ENCODE measurements around the gene ABHD17B.

ABHD17B gene

DNA sequence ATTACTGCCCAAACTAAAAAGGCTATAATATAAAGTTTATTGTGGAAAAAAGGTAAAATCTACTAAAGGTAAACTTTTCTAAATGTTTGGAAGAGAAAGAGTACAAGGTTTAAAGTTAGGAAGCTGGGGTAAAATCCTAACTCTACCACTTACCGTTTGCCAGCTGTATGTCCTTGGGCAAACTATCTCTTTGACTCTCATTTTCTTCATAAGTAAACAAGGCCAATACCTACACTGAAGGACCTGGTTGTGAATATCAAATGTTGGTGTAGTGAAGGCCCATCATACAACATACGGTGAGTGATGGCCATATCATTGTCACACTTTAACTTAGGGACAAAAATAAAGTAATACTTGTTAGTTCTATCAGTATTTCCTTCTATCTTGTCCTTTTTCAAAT is 34.9 kb downstream of the ABHD17B start:
- no peak for DNase-seq

DNA sequence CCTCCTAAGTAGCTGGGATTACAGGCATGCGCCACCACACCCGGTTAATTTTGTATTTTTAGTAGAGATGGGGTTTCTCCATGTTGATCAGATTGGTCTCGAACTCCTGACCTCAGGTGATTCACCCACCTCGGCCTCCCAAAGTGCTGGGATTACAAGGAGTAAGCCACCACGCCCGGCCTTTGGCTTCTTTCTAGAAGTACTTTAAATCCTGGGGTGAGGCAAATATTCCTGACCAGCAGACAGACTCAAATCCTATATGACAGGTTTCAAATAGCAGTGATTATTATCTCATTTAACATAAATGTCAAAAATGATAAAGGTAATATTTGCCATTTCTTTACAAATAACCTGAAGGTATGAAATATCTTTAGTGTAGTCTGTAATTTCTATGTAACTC is 35.6 kb downstream of the ABHD17B start:
- no peak for DNase-seq

DNA sequence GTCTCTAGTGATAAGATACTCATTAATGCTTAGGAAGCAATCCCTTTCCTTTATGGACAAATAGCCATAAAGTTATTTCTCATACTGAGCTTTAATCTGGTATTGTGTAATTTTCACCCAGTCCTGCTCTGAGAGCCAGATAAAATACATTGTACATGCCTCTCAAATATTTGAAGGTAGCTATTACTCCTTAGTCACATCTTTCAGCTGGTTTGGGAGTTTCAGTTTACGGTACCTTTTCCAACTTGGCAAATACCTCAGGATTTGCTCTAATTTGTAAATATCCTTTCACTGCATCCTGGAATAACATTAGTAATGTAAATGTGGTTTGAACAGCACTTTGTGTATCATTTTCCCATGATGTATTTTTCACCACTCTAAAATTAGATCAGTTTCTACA is 47.4 kb downstream of the ABHD17B start:
- no peak for DNase-seq

DNA sequence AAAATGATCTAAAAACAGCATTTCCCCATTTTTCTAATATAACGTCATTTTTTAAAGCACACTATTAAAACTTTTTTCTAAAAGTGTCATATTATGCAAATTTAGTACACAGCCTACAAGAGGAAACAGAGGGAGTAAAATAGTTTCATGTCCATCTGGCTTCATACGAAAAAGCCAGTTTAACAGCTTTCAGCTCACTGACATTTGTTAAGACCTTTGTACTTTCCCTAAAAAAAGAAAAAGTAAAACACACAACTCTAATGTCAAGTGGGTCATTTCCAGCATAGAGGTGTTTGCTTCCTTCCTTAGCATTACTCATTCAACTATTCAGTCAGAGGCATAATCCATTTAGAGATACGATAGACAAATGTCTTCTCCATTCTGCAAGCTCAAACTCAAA is 49.4 kb downstream of the ABHD17B start:
- DNase-seq: no peak

DNA sequence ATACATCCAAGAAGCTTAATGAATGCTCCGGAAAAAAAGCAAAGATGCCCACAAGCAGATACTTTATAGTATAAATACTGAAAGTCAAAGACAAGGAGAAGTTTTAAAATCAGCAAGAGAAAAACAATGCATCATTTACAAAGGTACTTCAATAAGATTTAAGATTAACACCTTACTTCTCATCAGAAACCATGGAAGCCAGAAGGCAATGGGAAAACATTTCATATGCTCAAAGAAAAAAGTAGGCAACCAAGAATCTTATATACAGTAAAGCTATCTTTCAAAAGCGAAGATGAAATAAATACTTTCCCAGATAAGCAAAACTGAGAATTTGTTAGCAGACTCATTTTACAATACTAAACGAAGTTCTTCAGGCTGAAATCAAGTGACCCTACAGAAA is 51.1 kb downstream of the ABHD17B start:
- no peak for DNase-seq

DNA sequence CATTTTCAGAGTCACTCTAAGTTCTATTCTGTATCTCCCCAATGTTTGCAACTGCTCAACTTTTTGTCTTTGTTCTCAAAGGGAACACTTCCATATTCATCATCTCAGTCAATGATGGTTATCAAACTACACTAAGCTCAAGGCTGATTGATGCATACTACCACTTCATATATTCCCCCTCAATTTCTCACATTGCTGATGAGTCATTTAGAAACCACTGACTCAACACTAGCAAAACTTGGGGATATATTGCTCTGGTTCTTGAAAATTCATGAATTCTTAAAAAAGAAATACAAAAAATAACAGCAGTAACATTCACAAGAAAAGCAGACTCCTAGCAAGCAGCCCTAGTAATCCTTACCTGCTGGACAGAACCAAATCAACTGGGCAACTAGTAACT is 52.2 kb downstream of the ABHD17B start:
- DNase-seq: no peak

DNA sequence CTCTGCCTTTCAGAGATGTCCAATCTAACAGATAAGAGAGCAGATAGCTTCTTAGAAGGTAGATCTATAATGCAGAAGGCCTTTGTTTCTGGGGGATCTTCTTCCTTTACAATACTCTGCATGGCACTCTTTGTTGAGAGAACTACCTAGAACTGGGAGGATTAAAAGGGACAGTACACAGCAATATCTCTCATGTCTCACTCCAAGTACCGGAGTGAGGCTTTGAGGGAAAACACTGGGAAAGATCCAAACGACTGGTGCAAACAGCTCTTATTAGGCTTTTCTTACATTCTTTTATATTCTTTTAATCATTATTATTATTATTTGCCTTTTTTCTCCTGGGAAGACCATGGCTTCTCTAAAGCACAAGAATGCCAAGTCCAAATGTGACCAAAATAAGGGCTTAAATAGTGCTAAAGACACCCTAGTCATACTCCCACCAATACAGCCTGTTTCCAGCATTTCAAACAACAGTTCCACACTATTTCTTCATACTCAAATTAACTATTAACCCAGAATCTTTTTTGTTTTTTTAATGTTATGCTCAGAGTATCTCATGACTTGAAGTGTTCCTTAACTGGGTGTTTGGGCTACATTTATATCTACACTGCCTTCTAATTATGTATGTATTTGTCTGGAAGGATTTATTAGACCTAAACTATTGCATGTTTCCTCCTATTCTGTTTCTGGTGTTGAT is 52.7 kb downstream of the ABHD17B start:
- no peak for DNase-seq

DNA sequence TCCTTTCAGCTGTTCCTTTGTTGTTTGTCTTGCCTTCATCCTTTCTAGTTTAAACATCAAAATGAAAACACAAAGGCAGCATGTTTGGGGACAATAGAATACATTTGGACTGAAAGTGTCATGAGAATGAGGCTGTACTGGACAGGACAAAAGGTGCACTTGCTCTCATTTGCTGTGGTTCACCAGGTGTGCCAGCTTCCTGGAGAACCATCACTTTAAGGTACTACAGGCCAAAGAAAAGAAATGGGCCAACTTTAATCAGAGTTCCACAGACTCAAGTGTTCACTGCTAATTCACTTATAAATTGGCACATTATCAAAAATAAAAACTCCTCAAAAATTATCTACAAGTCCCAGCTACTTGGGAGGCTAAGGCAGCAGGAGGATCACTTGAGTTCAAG is 53.8 kb downstream of the ABHD17B start:
- DNase-seq: no peak

DNA sequence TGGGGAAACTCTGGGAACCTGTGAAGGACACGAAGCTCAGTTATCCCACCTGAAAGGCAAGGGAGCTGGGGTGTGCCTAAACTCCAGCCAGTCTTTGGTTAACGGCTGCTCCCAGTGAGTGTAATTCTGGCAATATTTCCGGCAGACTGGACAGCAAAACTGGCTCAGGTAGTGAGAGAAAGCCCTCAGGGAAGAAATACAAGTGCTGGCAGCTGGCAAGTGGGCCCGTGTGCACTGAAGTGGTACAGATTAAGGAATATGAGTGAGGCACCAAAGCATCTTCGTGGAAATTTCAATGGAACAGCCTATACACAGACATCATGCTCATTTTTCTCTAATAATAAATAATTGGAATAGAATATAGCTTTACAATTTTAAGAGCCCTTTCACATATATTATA is 56.2 kb downstream of the ABHD17B start:
- no peak for DNase-seq

DNA sequence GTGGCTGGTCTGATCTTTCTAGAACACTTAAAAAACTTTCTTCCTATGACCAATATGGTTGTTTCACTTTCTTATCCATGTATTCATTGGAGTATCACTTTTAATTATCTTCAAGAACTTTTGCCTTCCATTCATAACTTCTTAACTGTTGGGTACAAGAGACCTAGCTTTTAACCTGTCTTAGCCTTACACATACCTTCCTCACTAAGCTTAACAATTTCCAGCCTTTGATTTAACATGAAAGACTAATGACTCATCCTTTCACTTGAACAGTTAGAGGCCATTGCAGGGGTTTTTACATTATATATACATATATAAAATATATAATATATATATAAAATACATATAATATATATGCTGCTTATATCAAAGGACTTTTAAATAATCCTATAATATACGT is 57.9 kb downstream of the ABHD17B start:
- no peak for DNase-seq

DNA sequence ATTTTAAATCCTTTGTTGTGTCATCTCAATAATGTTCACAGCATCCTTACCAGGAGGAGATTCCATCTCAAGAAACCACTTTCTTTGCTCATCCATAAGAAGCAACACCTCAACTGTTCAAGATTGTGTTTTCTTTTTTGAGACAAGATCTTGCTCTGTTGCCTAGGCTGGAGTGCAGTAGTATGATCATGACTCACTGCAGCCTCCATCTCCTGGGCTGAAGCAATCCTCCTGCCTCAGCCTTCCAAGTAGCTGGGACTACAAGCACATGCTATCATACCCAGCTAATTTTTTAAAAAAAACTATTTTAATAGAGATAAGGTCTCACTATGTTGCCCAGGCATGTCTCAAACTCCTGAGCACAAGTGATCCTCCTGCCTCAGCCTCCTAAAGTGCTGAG is 60.0 kb downstream of the ABHD17B start:
- no peak for DNase-seq

DNA sequence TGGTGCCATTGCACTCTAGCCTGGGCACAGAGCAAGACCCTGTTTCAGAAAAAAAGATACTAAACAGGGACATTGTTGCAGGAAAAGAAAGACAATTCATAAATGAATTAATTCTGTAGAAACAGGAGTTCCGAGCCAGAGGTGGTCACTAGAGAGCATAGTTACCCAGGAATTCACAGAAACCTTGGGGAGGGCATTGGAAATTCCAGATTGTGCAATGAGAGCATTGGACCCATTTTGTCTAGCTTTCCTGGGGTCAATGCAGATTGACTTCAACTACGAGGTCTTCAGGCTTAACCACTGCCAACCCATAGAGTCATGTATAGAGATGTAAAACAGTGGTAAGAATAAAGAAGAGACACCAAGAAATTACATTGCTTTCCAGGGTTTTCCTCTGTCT is 63.1 kb downstream of the ABHD17B start:
- DNase-seq: no peak

DNA sequence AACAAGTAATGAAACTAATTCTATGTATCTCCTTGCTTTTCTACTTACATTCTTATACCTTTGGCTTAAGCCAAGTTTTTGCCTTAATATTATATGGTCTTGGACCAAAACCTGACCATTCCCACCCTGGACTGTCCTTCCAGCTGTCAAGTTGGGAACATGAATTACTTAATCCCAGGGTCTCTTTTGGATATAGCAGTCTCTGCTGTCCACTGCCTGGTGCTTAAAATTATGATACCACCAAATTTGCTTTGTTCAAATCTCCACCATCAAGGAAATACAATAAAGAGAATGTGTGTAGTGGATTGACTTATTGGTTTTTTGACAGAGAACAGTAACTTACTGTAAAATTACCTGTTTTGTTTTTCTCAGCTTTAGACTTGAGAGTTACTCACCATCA is 66.2 kb downstream of the ABHD17B start:
- DNase-seq: no peak

DNA sequence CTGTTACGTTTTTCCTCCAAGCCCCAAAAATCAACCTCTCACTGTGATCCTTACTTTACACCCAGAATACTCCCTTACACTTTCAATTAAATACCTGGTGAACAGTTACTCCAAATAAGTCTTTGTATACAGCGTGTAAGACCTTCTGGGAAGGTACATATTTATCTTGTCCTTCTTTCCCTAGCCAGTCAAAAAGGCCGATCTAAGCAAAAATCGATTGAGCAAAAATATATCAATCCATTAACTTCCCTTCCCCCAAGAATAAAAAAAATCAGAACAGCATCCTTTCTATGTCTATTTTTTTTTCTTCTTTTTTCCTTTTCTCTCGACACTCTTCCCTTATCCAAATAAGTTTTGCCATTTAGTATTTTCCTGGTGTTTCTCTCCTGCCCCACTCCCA is 71.3 kb downstream of the ABHD17B start:
- no peak for DNase-seq

DNA sequence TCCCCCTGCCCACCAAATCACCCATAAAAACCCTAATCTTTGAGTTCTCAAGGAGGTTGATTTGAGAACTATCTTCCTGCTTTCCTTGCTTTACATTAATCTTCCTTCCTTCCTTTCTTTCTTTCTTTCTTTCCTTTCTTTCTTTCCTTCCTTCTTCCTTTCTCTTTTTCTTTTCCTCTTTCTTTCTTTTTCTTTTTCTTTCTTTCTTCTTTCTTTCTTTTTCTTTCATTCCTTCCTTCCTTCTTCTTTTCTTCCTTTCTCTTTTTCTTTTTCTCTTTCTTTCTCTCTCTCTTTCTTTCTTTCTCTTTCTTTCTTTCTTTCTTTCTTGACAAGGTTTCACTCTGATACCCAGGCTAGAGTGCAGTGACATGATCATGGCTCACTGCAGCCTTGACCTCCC is 75.4 kb downstream of the ABHD17B start:
- DNase-seq: no peak

DNA sequence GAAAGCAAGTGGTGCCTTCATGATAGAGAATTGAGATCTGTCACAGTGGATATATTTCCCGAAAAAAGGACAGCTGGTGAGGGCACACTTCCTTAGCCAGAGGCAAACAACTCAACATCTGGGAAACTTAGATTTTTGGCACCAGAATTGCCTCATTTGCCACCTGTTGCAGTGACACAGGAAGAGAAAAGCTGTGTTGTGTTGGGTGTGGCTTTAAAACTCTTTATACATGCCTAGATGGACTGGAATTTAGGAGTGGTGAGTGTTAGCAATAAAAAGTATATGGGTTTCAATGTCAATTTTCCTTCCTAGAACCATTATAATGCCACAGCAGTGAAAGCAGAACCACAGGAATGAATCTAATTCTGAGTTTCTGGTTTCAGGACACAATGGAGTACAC is 80.1 kb downstream of the ABHD17B start:
- DNase-seq: no peak

DNA sequence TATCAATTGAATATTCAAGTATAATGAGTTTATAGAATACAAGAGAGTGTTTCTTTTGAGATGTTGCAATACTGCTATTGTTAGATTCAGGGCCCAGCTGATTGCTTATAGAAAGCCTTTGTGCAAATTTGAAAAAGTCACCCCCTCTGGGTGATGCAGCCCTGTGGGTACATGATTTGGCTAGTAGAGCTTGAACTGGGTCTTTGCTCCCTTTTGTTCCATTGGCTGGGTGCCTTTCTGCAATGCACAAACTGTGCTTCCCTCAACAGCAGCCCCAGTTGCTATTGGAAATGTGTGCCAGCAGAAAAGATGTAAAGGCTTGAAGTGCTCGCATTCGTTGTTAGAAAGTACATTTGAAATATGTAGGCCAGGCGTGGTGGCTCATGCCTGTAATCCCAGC is 80.8 kb downstream of the ABHD17B start:
- DNase-seq: no peak

DNA sequence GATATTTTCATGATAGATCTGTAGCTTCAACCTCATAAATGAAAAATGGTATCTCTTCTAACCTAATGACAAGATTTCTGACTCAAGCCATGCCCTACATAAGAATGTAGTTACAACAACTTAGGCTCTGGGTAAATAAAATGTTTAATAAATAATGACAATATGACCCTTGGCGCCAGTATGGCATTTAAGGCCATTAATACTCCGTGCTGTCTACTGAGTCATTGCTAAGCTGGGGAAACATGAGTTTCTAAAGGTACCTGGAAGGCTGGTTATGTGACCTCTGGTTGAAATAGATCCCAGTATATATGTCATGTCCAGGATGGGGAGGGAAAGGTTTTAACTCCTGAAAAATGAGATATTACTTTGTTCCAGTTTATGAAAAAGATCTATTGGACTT is 84.7 kb downstream of the ABHD17B start:
- no peak for DNase-seq

DNA sequence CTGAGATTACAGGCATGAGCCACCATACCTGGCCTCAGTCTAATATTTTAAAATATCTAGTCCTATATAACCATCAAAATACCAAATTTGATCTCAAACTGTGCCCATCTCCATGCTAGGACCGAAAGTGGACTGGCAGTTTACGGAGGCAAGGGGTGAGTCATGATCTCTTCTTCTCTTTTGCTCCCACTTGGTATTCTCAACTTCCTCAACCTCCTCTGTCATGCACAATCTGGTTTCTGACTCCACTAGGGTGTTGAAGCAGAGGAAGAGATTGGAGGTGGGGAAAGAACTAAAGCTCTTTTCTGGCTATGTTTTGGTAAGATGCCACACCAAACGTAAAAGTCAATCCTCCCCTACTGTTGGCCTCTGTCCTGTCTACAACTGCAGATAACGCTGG is 86.7 kb downstream of the ABHD17B start:
- no peak for DNase-seq

DNA sequence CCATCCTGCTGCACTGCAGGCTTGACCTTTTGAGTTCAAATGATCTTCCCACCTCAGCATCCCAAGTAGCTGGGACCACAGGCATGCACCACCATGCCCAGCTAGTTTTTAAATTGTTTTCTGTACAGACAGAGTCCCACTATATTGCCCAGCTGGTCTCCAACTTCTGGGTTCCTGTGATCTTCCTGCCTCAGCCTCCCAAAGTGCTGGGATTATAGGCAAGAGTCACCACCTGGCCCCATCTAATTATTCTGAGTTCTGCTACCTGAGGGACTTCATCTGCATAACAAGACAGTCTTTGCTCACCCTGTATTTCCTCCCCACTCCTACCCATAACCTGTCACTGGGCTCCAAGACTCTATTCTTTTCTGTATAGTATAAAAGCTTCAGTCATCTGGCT is 88.1 kb downstream of the ABHD17B start:
- no peak for DNase-seq

DNA sequence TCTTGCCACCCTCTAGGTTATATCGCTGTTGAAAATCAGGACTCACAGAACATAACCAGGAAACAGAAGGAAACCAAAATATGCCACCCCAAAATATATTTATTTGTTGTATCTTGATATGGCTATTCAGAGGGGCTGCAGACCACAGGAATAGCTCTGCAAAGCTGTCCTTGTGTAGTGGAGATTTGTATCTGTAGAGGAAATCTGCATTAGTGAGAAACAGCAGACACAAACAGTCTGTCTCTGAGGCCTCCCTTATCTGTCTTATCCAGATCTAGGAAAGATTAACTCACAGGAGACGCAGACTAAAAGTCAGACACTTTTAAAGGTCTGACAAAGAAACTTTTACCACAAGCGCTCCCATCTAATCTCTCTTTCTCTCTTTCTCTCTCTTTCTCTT is 88.5 kb downstream of the ABHD17B start:
- no peak for DNase-seq

DNA sequence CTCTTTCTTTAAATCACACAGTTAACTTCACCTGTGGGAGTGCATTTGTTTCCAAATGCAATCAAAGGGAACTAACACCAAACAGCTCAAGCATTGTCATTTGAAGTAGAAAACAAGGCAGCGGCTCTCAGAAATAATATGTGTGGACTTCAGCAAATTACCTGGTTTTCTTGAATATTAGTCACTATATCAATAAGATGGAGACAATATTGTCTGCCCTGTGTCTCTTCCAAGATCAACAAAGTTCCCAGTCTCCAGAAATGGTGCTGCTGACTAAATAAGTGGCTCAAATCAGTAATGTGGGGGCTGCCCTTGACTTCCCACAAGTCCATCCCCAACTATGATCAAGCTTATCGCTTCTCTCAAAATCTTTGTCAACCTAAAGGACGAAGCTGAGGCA is 89.6 kb downstream of the ABHD17B start:
- DNase-seq: no peak

DNA sequence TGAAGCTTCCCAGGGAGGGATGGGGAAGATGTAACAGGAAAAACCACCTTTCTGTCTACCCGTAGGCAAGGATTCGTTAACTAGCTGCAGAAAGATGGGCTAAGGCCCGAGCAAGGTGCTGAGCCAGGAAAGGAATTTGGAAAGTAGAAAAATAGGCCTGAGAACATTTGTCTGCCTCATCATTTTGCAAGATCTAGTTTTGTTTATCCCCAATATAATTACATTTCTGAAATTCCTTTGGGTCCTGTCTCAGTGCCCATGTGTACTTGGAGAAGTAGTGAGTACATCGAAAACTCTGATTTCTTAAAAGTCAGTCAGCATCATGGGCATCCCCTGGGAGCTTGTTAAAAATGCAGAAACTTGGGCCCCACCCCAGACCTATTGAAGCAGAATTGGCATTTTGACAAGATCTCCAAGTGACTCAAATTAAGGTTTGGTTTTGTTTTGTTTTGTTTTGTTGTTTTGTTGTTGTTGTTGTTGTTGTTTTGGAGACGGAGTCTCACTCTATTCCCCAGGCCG is 90.5 kb downstream of the ABHD17B start:
- no peak for DNase-seq

DNA sequence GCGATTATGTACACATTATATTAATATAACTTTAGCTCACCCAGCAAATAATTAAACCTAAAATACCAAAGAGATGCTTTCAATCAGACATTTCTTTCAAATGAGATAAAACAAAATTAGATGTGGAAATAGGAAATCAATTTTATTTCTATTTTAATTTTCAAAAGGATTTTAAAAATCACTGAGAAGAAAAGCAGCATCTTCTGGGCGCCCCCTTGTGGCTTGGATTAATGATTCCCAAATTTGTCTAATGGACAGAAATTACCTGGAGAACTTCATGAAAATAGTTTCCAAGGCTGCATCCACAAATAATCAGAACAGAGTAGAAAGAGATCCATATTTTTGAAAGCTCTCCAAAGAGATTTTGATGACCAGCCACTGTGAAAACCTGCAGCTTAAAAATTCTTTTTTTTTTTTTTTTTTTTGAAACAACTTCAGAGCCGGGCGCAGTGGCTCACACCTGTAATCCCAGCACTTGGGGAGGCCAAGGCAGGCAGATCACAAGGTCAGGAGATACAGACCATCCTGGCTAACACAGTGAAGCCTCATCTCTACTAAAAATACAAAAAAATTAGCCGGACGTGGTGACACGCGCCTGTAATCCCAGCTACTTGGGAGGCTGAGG is 91.8 kb downstream of the ABHD17B start:
- DNase-seq: no peak

DNA sequence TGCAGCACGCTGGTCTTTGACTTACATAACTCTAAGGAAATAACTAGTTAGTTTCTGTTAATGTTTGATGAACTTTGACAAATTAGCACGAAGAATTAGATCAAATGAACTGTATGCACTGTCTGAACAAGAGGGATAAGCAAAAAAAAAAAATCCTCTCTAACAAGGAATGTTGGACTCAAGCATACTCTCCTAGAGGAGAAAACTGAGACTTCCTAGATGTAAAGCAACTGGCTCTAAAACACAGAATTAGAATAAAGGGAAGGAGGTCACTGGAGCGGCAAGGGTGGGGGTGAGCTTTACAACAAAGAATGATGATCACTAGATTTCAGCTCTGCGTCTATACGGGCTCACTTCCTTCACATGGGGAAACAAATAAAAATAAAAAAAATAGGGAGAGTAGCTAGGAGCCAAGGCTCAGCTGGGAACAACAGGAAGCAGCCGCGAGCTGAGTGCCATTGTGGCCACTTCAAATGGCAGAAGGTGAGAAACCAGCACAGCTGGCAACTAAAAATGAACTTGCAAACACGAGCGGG is 94.0 kb downstream of the ABHD17B start:
- no peak for DNase-seq
